Measurements from ENCODE around the gene GORASP2.
A peak's percentile ranks its signal among the peaks of the same experiment; 100 is the strongest.

Gene GORASP2

GRCh38 chr2:170924969-170925368, 4.1 kb upstream of the GORASP2 start:
- no peak for TF ChIP-seq CTCF (IDR thresholded peaks at IDR 0.05; ENCODE audit: insufficient read depth, missing control alignments)
- DNase-seq (ENCODE audit: insufficient read length, low spot score) (no peak), FAIRE-seq (no peak)

- DNase-seq (ENCODE audit: insufficient read length, low spot score) (no peak), FAIRE-seq (no peak)
- TF ChIP-seq CTCF (IDR thresholded peaks at IDR 0.05; ENCODE audit: insufficient read depth, missing control alignments) = no peak
These were observed 3.1 kb upstream of the GORASP2 start for GRCh38 chr2:170925923-170926322.

- no peak for FAIRE-seq
These were observed 2.2 kb upstream of the GORASP2 start for GRCh38 chr2:170926743-170927297.

GRCh38 chr2:170928036-170928823, 823 bp upstream of the GORASP2 start:
- DNase-seq (ENCODE audit: insufficient read length, low spot score) (no peak), FAIRE-seq (no peak)
- no peak for TF ChIP-seq CTCF (IDR thresholded peaks at IDR 0.05; ENCODE audit: insufficient read depth, missing control alignments)

More at GRCh38 chr2:170926743-170927297, 2.2 kb upstream of the GORASP2 start:
- DNase-seq (ENCODE audit: insufficient read length, low spot score) = no peak
- no peak for TF ChIP-seq CTCF (IDR thresholded peaks at IDR 0.05; ENCODE audit: insufficient read depth, missing control alignments)

GRCh38 chr2:170929686-170930050, 615 bp downstream of the GORASP2 start:
- FAIRE-seq (no peak), DNase-seq (ENCODE audit: insufficient read length, low spot score) (no peak)
- no peak for TF ChIP-seq CTCF (IDR thresholded peaks at IDR 0.05; ENCODE audit: insufficient read depth, missing control alignments)

- TF ChIP-seq CTCF (IDR thresholded peaks at IDR 0.05; ENCODE audit: insufficient read depth, missing control alignments) = no peak
- FAIRE-seq (peak; percentile 41), DNase-seq (ENCODE audit: insufficient read length, low spot score) (no peak)
These were observed 1.3 kb downstream of the GORASP2 start for GRCh38 chr2:170930131-170930990.
